Spleen (tissue), 11 donors: ENCODE measurements around the gene EXOC6B. TPM values are rescaled to one million over a fixed set of nuclear protein-coding genes. Genes with fewer than 3 reads are reported as not detected.

Source experiments
- DNase-seq: peaks from one replicate; pipeline ENCODE4 v3.0.0-alpha.2; 2020
- H3K27ac ChIP-seq, 8 donors: fragments of 200-600 bp; sonication (generic) in 7 of 8; 1 replicate in 4 of 8; 2 replicates in 4 of 8; pipeline versions ENCODE4 v1.5.0 to v1.8.0; 2016 to 2021; ENCODE audit warnings: inconsistent platforms in 4 of 8, mild to moderate bottlenecking in 4 of 8, moderate library complexity in 1 of 8
- H3K27me3 ChIP-seq, 7 donors: fragments of 200-600 bp; sonication (generic) in 6 of 7; replicated peaks in 1 of 7; 1 replicate in 4 of 7; 2 replicates in 3 of 7; pipeline versions ENCODE4 v1.5.0 to v1.8.0; 2016 to 2021; ENCODE audit warnings: inconsistent platforms in 3 of 7, mild to moderate bottlenecking in 1 of 7
- H3K36me3 ChIP-seq, 6 donors: fragments of 200-600 bp; sonication (generic) in 5 of 6; 1 replicate in 4 of 6; 2 replicates in 2 of 6; pipeline versions ENCODE4 v1.5.0 to v1.8.0; 2016 to 2021; ENCODE audit warnings: inconsistent platforms in 2 of 6
- H3K4me1 ChIP-seq, 6 donors: fragments of 200-600 bp; sonication (generic) in 5 of 6; 1 replicate in 3 of 6; 2 replicates in 3 of 6; pipeline versions ENCODE4 v1.5.0 to v1.8.0; 2016 to 2021; ENCODE audit warnings: inconsistent platforms in 3 of 6
- H3K4me3 ChIP-seq, 8 donors: fragments of 200-600 bp; sonication (generic) in 7 of 8; 1 replicate in 4 of 8; 2 replicates in 4 of 8; pipeline versions ENCODE4 v1.5.0 to v1.8.0; 2016 to 2021; ENCODE audit warnings: inconsistent platforms in 4 of 8, mild to moderate bottlenecking in 4 of 8, moderate library complexity in 2 of 8
- H3K9me3 ChIP-seq, 8 donors: fragments of 200-600 bp; sonication (generic) in 7 of 8; 1 replicate in 4 of 8; 2 replicates in 4 of 8; pipeline versions ENCODE4 v1.5.0 to v1.8.0; 2016 to 2021; ENCODE audit warnings: inconsistent platforms in 4 of 8
- CTCF ChIP-seq, 11 experiments: fragments of 200-600 bp in 7 of 11; fragments of 450-650 bp in 4 of 11; sonication (generic) in 4 of 11; IDR thresholded peaks in 8 of 11; conservative IDR thresholded peaks in 3 of 11; 1 replicate in 7 of 11; 2 replicates in 4 of 11; pipeline versions ENCODE4 v1.4.0 to v1.8.0; 2016 to 2021; ENCODE audit warnings: antibody characterized with exemption in 11 of 11, inconsistent platforms in 4 of 11, mild to moderate bottlenecking in 1 of 11
- POLR2A ChIP-seq, 3 donors: fragments of 450-650 bp; IDR thresholded peaks; one replicate each; pipeline ENCODE4 v1.5.1; 2017; ENCODE audit warnings: antibody characterized with exemption in 3 of 3, mild to moderate bottlenecking in 1 of 3
- POLR2AphosphoS5 ChIP-seq, 3 donors: sonication (generic); formaldehyde crosslinking; IDR thresholded peaks; one replicate each; pipeline ENCODE4 v1.5.1; 2017; ENCODE audit warnings: antibody characterized with exemption in 3 of 3
- WGBS, 5 donors: extraction: QIAGEN DNeasy Blood & Tissue Kit in 3 of 5; methylation state at CpG; one replicate each; pipeline versions ENCODE4 v1.1.5 to v1.1.7; 2013 to 2018; 5-methylcytosine and 5-hydroxymethylcytosine counted together
- intact Hi-C: fragments of 100-400 bp; cut with DNase I; formaldehyde crosslinking; loops from one replicate; pipeline ENCODE4 v1.15.0; 2023; ENCODE audit warnings: low total_unique reads
- polyA plus RNA-seq, 3 donors: library from polyadenylated mRNA; stranded (reverse); fragments of 200-250 nt; gene quantifications; one replicate each; pipeline ENCODE4 v1.2.1, GENCODE V29; 2013
- total RNA-seq, 7 donors: library from RNA; depleted of rRNA in 3 of 7; stranded (reverse); fragments of >200 nt in 3 of 7; fragmentation: NEBNext Ultra II Directional in 4 of 7; extraction: Animal tissue kit (Norgen Biotek cat#: 25700) in 4 of 7; gene quantifications; one replicate each; pipeline versions ENCODE4 v1.1.0 to v1.2.1, GENCODE V29; 2016 to 2021
- donor health status: healthy with polysubstance abuse.
- donor health status: DM: no; HTN: no; CAD: no; lungs with moderate emphysema.
- donor health status: DM: no; HTN: no; CAD: no.
- donor health status: Bipolar disorder and iron deficiency.
- donor health status: healthy.
- donor health status: DM: no; HTN: no; CAD: no.
- donor health status: DM: yes; HTN: yes; CAD: no.

EXOC6B gene
- total and polyA plus RNA-seq, 10 donors, result 1.0 to 27.9 (median 18.0) TPM

GRCh38 chr2:72212486-72212855 is 613.4 kb downstream of the EXOC6B start:
- 82 to 94% (median 89%) methylated on average over 1 of the region's 1 CpG for WGBS, 5 donors
- H3K9me3 ChIP-seq, result no peaks in the 10 kb centered on the region
- intact Hi-C loops, result no loop called here
- no peaks in the 10 kb centered on the region for H3K27me3 ChIP-seq
- TF ChIP-seq POLR2AphosphoS5 (IDR thresholded peaks at IDR 0.05) (no peak), POLR2A (IDR thresholded peaks at IDR 0.05) (no peak), CTCF (IDR thresholded peaks at IDR 0.05 in 8 of 11, conservative IDR thresholded peaks at IDR 0.05 in 3 of 11) (no peak)
- no peak overlapping the region for H3K27ac ChIP-seq
- DNase-seq, result no peak
- H3K4me3 ChIP-seq, result no peak overlapping the region
- H3K4me1 ChIP-seq, result no peaks in the 10 kb centered on the region
- no peaks in the 10 kb centered on the region for H3K36me3 ChIP-seq

- intact Hi-C loops, result no loop called here
- H3K36me3 ChIP-seq, result no peaks in the 10 kb centered on the region
- no peak for DNase-seq
- TF ChIP-seq CTCF (IDR thresholded peaks at IDR 0.05 in 8 of 11, conservative IDR thresholded peaks at IDR 0.05 in 3 of 11), result no peak
- TF ChIP-seq POLR2A (IDR thresholded peaks at IDR 0.05), result no peak
- no peak for TF ChIP-seq POLR2AphosphoS5 (IDR thresholded peaks at IDR 0.05)
- H3K4me3 ChIP-seq, result no peak overlapping the region
- no peaks in the 10 kb centered on the region for H3K27me3 ChIP-seq
- H3K9me3 ChIP-seq, result no peaks in the 10 kb centered on the region
- 90 to 96% (median 93%) methylated on average over 2 of the region's 2 CpGs for WGBS, 5 donors
- H3K27ac ChIP-seq, result no peak overlapping the region
- H3K4me1 ChIP-seq, result no peaks in the 10 kb centered on the region
Measured at GRCh38 chr2:72211777-72212485, 613.9 kb downstream of the EXOC6B start.

- H3K27me3 ChIP-seq, result no peaks in the 10 kb centered on the region
- H3K4me3 ChIP-seq, result no peak overlapping the region
- WGBS, 5 donors, result 83 to 92% (median 88%) methylated on average over 2 of the region's 2 CpGs
- no peak for DNase-seq
- H3K36me3 ChIP-seq, result no peaks in the 10 kb centered on the region
- no peaks in the 10 kb centered on the region for H3K4me1 ChIP-seq
- H3K27ac ChIP-seq, result no peak overlapping the region
- TF ChIP-seq POLR2AphosphoS5 (IDR thresholded peaks at IDR 0.05), result no peak
- no peak for TF ChIP-seq CTCF (IDR thresholded peaks at IDR 0.05 in 8 of 11, conservative IDR thresholded peaks at IDR 0.05 in 3 of 11)
- TF ChIP-seq POLR2A (IDR thresholded peaks at IDR 0.05), result no peak
- no peaks in the 10 kb centered on the region for H3K9me3 ChIP-seq
- intact Hi-C loops, result no loop called here
Measured at GRCh38 chr2:72211350-72211749, 614.5 kb downstream of the EXOC6B start.

- Histone ChIP-seq H3K27ac (no peak overlapping the region), H3K27me3 (no peaks in the 10 kb centered on the region), H3K4me3 (no peak overlapping the region), H3K9me3 (no peaks in the 10 kb centered on the region), H3K36me3 (no peaks in the 10 kb centered on the region), H3K4me1 (no peaks in the 10 kb centered on the region)
- 82 to 89% (median 86%) methylated on average over 2 of the region's 2 CpGs for WGBS, 5 donors
- no peak for TF ChIP-seq POLR2AphosphoS5 (IDR thresholded peaks at IDR 0.05)
- TF ChIP-seq CTCF (IDR thresholded peaks at IDR 0.05 in 8 of 11, conservative IDR thresholded peaks at IDR 0.05 in 3 of 11), result no peak
- TF ChIP-seq POLR2A (IDR thresholded peaks at IDR 0.05), result no peak
- DNase-seq, result no peak
- intact Hi-C loops, result no loop called here
Measured at GRCh38 chr2:72210470-72210869, 615.4 kb downstream of the EXOC6B start.
